Effector CD4-positive, alpha-beta T cell (primary cell): ENCODE data around the gene ARHGEF9.
"Not testable (repeated sequence)": the region's sequence is repeated elsewhere in the genome, so short reads cannot be mapped to it uniquely, and the experiment has no call there.

Experiments used
- DNase-seq: peaks from one replicate; pipeline ENCODE4 v3.0.0-alpha.2; 2020

The ARHGEF9 gene

GRCh38 chrX:63656871-63657580 is 128.0 kb downstream of the ARHGEF9 start:
- no peak for DNase-seq

- no peak for DNase-seq
Measured at GRCh38 chrX:63652086-63652765, 132.8 kb downstream of the ARHGEF9 start.

GRCh38 chrX:63645748-63646147 is 139.3 kb downstream of the ARHGEF9 start:
- DNase-seq = not testable (repeated sequence)

- no peak for DNase-seq
Measured at GRCh38 chrX:63635750-63636149, 149.3 kb downstream of the ARHGEF9 start.

- no peak for DNase-seq
Measured at GRCh38 chrX:63613531-63614028, 171.4 kb downstream of the ARHGEF9 start.

GRCh38 chrX:63585936-63586335 is 199.1 kb downstream of the ARHGEF9 start:
- DNase-seq = no peak
